Measurements from ENCODE around the gene CDC42BPB.

The CDC42BPB gene

DNA sequence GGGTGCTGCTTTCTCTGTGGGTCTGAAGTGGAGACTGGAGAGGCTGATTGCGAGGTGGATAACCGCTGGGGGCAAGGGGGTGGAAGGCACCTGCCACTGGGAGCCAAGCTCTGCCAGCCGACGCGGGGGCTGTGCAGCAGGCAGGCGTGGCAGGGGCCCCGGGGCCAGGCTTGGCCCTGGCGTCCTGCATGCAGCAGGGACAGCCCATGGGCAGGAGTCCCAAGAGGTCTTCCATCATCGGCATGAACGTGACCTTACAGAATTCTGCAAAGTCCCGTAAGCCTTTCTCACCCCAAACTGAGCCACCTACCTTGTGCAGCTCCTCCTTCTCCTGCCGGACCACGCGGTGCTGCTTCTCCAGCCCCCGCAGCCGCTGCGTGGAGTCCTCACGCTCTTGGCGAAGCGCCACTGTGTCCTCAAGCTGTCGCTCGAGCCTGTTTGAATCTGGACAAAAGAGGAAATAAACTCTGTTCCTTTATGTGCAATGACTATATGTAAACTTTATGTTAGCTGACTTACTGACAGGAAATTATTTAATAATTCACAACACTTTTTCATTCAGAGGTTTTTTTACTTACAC lies 83.6 kb downstream of the CDC42BPB start:
- no peak for DNase-seq (ENCODE audit: extremely low spot score, insufficient read length, low read depth)
- FAIRE-seq = no peak

DNA sequence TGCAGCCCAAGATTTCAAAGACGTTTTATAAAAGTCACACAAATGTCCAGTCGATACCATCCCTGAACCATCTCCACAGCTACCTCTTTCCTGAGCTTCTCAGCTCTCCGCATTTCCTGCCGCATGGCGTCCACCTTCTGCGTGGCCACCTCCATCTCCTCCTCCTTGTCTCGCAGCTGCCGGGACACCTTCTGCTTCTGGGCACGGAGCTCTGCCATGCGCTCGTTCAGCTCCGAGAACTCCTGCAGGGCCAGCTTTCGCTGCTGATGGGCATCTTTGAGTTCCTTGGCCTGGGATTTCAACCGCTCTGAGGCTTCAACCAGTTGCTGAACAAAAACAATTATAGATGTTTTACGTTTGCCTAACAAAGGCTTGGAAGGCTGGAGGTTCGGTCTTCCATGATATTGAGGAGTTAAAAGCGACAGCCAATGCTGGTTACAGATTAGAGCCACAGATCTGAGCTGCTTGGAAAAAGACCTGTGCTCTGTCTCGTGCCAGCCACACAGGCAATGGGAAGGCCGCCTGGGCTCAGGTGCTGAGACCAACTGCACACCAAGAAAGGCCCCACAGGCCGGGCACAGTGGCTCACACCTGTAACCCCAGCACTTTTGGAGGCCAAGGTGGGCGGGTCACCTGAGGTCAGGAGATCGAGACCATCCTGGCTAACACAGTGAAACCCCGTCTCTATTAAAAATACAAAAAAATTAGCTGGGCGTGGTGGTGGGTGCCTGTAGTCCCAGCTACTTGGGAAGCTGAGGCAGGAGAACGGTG lies 85.3 kb downstream of the CDC42BPB start:
- no peak for FAIRE-seq

DNA sequence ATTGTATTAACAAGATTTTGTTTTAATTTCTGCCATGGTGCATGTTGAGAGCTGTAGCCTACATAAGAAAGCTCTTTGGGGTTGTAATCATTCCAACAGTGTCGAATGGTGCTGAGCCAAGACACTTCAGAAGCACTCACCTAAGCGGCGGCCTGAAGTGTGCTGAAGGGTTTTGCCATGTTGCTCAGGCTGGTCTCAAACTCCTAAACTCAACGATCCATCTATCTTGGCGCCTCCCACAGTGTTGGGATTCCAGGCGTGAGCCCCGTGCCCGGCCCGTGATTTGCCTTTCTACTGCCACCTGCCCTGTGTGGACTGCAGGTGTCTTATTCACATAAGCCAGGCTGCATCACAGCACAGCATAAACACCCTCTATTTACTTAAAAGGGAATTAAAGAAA lies 86.0 kb downstream of the CDC42BPB start:
- no peak for FAIRE-seq
- no peak for DNase-seq (ENCODE audit: extremely low spot score, insufficient read length, low read depth)

More for the DNA sequence above, 85.3 kb downstream of the CDC42BPB start:
- DNase-seq (ENCODE audit: extremely low spot score, insufficient read length, low read depth) = no peak

DNA sequence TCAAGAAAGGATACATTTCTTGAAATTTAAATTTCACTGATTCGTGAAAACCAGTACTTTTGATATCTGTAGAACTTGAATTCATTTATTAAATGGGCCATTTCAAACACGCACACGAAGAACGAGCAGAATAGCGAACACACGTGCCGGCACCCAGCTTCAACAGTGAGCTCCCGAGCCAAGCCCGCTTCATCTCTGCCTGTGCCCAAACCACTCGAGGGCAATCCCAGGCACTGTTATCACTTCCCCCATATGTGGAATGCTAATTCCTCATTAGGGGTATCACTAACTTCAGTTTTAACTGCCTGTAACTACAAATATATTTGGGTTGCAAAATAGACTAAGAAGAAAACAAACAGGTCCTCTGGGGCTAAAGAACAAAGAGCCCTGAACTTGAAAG lies 86.9 kb downstream of the CDC42BPB start:
- DNase-seq (ENCODE audit: extremely low spot score, insufficient read length, low read depth) = no peak
- FAIRE-seq = no peak

DNA sequence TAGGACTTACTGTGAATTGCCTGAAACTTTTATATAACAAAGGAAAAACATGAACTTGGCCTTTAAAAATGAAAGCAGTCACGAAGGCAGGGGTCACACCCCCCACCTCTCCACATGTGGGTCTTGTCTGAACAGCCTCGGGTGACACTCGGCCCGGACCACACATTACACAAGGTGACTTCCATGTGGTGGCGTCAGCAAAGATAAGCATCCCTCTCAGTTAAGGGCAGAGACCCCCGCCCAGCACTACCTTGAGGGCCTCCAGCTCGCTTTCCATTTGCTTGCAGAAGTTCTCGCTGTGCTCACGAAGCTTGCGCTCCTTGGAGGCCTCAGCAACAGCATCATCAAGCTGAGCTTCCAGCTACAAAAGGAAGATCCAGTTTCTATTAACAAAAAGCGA lies 87.4 kb downstream of the CDC42BPB start:
- DNase-seq (ENCODE audit: extremely low spot score, insufficient read length, low read depth) (no peak), FAIRE-seq (no peak)

DNA sequence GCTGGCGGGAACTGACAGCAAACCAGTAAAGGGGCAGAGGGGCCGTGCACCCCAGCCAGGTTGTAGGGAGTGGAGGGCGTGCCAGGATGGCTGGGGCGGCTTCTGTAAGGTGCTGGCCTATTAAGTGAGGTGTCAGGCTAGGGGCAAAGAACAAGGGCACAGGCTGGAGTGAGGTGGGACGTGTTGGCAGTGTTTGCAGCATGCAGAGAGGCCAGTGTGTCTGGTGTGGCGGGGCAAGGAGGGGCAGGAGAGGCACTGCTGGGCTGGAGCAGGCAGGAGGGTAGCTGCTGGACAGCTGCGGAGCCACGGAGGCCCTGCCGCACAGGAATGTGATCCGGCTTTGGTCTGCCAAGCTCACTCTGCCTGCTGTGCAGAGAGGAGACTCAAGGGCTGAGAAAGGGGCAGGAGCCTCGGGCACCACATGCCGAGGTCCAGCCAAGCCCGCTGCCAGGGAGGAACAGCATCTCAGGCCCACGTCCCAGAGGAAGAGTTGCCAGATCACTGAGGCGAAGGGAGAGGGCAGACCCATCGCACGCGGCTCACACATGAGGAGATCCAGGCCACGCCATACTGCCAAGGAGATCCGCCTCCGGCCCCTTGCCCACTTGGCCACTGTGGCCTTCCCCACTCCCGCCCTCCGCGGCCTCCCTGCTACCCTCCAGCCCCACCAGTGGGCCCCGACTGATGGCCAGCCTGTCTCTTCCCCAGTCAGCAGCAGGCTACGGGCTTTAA lies 88.1 kb downstream of the CDC42BPB start:
- DNase-seq (ENCODE audit: extremely low spot score, insufficient read length, low read depth) (no peak), FAIRE-seq (no peak)

DNA sequence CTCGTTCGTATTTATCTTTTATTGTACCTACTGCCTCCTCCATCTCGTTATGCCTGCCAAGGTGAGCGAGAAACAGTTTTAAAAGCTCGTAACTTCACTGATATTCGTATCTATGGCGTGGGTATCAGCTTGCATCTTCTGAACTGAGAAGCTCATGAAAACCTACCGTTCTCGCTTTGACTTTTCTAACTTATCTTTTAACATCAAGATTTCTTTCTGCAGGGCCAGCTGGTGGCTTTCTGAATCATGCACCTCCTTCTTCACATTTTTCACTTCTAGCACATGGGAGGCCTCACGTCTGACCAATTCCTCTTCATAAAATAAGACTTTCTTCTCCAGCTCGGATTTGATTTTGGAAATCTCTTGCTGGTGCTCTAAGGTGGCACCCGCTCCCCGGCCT lies 89.0 kb downstream of the CDC42BPB start:
- DNase-seq (ENCODE audit: extremely low spot score, insufficient read length, low read depth) = no peak
- FAIRE-seq = no peak

DNA sequence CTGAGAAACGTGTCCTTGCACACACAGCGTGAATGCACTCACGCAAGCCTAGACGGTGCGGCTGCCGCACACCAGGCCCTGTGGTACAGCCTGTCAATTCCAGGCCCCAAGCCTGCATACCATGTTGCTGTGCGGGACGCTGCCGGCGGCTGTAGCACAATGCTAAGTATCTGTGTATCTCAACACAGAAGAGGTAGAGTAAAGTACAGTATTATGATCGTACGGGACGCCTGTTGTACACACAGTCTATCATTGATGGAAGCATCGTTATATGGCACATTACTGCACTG lies 89.9 kb downstream of the CDC42BPB start:
- DNase-seq (ENCODE audit: extremely low spot score, insufficient read length, low read depth) (no peak), FAIRE-seq (no peak)

DNA sequence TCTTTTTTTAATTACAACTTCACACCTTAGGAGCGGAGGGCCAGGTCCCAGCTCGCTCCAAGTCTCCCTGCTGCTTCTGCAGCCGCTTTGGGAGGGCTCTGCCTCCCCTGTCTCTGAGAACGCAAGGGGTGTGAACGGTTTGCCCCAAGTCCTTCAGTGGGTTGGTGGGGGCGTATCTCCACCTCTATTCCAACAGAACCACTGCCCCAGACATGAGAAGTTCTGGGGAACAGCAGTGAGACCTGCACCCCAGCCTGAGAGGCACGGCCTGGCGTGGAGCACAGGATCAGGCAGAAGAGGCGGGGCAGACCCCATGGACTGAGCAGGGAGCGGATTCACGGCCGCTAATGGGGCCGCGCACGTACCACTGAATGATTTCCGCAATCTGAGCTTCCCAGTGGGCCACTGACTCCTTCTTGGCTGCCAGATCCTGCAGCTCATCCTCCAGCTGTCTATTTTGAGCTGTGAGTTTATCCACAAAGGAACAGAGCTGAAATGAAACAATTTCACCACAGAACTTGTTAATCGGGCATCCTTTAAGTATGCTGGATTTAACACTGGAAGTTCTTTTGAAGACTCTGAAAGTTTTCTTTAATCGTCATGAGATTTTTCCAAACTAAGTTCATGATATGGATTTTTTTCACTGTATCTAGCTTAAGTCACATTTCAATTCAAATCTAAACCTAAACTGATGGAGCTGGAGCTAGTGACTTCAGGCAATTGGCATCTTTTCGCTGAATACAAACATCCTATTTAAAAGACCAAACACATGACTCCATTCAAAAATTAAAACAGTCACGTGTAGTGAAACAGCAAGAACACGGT lies 90.5 kb downstream of the CDC42BPB start:
- FAIRE-seq (no peak), DNase-seq (ENCODE audit: extremely low spot score, insufficient read length, low read depth) (no peak)

DNA sequence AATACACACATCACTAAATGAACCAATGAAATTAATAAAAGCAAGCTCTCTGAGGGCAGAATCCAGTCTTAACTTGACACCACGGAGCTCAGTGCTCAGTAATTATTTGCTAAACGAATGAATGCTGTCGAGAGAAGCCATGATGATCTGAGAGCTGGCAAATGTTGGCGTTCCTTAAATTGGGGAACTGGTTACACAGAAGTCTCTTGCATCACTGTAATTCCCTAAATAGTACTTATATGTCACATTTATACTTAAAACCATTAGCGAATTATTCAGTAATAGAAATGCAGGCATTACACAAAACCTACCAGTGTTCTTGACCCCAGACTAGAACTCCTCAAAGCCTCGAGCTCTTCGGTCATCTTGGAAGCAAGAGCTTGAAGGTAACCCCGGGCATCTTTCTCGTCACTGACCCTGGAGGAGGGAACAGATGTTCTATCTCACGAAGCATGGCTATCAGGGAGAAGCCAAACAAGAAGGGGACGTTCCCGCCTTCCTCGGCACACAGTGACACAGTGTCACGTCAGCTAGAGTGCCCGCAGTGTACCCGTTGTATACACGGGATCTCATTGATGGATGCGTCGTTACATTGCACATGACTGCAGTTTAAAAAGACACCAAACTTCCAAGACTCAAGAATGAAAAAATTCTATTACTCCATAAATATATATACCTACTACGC lies 91.2 kb downstream of the CDC42BPB start:
- no peak for DNase-seq (ENCODE audit: extremely low spot score, insufficient read length, low read depth)
- FAIRE-seq = no peak

DNA sequence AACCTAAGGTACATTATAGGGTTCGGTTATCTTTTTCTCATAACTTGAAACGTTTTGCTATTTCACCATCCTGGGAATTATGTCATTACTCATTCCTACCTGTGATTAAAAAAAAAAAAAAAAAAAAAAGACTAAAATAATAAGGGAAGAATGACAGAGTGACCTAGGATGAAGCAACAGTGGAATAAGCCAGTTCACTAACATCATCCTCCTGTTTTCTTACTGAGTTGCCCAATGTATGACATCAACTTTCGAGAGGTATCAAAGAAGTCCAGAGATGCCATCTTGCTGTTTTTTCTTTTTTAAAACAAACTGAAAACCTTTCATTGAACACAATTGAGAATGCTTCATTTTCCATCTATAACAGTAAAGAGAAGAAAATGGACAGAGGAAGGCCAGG lies 92.1 kb downstream of the CDC42BPB start:
- DNase-seq (ENCODE audit: extremely low spot score, insufficient read length, low read depth) = no peak

DNA sequence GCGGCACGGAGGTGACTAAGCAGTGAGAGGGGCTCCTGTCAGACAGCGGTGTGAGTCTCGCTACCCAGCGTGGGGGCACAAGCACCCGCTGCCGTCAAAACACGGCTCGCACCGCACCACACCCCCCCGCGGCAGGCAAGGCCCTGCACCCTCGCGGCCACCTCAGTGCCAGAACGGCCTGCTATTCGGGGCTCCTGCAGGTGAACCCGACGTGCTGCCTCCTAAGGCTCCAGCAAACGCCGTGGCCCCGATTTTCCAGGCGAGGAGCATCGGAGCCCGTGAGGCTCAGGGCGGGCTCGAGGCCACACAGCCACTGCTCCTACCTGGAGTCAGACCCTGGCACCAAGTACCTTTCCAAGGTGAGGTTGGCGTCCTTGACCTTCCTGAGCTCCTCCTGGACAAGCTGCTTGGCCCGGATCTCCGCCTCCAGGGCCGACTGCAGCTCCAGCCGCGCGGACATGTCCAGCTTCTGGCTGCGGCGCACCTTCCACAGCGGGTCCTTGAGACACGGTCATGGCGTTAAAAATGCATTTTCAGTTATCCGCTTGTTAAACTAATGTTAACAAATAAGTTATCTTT lies 93.1 kb downstream of the CDC42BPB start:
- no peak for DNase-seq (ENCODE audit: extremely low spot score, insufficient read length, low read depth)
- FAIRE-seq = no peak

More for the DNA sequence above, 92.1 kb downstream of the CDC42BPB start:
- no peak for FAIRE-seq

DNA sequence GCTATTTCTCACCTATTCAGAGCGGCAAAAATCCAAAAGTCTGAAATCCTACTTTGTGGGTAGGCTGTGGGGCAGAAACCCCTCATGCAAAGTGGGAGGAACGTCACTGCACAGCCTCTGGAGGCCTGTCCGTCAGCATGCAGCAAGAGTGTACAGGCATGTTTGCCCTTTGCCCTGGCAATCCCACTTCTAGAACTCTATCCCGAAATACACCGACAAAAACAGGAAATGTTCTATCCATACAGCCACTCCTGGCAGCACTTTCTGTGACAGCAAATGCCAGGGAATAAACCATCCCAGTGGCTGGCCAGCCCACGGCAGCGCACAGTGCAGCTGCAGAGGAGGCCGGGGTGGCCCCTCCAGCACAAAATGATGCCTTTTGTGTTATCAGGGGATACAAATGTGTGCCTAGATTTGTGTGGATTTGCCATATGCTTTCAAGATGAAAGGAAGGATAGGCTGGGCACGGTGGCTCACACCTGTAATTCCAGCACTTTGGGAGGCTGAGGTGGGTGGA lies 95.2 kb downstream of the CDC42BPB start:
- FAIRE-seq = no peak
- DNase-seq (ENCODE audit: extremely low spot score, insufficient read length, low read depth) = no peak

DNA sequence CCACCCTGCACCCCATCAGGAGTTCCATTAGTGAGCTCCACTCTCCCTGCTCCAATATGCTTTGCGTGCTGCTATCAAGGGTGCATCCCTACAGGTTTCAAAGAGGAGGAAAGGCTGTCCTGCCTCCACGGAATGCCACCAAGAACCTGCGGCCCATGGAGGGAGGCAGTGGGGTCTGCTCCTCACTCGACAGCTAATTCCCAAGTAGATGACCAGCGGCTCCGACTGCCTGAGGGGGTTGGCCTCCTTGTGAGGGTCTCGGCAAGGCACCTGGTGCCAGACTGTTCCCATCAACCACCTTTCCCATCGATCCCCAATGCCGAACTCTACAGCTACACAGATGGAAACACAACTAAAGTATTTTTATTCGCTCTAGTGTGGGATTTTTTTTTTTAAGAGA lies 98.9 kb downstream of the CDC42BPB start:
- FAIRE-seq (no peak), DNase-seq (ENCODE audit: extremely low spot score, insufficient read length, low read depth) (no peak)

DNA sequence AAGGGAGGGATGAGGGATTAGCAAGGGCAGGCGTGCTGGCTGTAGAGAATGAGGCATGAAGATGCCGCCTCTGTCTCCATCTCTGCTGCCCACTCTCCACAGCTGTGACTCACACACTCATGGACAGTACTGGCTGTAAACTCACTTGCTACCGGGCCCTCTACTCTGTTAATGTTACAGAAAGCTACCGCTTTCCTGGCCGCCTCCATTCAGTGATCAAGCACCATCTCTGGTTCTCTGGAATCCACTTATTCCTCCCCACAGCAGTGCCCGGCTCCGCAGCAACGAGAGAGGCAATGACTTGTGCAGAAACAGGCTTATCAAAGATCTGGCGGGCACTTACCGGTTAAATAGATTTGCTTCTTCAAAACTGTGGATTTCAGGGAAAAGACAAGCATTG lies 100.1 kb downstream of the CDC42BPB start:
- FAIRE-seq (no peak), DNase-seq (ENCODE audit: extremely low spot score, insufficient read length, low read depth) (no peak)

DNA sequence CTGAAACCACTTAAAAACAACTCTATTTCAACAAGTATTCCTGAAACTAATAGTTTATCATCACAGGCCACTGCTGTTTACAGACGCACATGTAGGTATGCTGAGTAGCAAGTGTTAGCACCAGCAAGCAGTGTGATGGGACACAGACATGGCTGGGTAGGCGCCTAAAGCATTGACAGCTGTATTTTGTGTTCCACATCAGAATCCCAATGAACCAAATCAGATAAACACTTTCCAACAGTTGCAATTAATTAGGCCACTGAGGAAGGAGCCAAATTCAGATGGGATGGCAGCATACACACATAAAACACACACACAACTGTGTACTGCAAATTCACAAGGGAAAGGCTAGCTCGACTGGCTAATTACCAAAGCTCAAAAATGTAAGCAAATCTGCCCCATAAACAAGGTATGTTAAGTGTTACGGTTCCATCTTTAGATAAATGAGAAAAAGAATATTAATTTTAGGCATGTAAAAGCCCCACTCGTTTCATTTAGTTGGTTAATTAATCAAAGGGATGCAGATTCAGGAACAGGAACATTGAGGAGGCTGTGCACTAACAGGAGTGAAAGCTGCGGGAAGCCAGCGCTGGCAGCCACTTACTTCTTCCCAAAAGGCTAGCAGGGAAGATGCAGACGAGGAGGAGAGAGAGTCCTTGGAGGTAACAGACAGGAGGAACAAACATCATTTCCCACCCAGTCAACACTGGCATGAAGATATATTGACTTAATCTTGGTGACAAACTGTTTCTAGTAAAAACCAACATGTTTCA lies 101.5 kb downstream of the CDC42BPB start:
- no peak for FAIRE-seq
- DNase-seq (ENCODE audit: extremely low spot score, insufficient read length, low read depth) = no peak

DNA sequence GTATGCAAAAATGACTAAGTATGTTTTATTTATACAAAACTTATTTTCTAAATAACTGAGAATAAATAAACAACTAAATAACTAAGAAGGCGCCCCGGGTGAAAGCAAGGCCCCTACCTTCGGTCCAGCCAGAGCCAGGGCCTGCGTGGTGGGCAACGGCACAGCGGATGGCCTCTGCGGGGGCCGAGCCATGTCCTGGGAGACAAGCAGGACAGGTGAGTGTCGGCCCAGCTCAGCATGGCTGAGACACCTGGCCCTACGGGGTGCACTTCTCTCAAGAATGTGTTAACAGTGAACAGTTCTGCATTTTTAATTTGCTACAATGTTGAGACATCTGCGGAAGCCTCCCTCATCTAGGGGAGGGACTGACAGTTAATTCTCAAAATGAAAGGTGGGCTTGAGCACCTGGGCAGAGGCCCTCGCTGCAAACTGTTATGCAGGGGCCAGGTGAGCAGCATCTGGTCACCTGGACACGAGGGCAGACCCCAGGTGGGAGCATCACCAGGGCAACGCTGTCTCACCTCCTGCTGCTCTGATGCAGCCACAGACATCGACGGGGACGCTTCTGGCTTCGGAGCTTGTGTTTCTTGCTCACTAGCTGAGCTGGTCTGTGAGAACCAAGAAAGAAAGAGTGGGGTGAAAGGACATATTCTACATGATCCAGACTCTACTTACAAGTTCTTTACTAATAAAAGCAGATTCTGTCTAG lies 103.1 kb downstream of the CDC42BPB start:
- FAIRE-seq (no peak), DNase-seq (ENCODE audit: extremely low spot score, insufficient read length, low read depth) (no peak)

DNA sequence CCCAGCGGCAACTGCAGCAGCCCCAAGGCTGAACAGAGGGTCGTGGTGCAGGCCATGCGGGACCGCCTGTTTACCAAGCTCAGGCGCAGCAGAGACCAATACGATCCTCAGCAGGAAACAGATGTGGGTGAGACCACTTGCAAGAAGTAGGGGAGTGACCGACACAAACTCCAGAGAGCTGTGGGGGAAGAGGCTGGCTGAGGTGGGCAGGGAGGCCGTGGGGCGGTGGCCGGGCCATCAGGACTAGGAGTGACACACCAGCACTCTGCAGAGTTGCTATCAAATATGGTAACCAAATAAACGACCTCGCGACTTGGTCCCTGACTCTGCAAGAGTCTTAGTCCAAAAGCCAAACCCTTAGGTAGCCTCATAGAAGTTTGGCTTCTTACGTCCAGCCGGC lies 104.2 kb downstream of the CDC42BPB start:
- no peak for DNase-seq (ENCODE audit: extremely low spot score, insufficient read length, low read depth)
- FAIRE-seq = no peak

All from GM18507 (cell line).